GM12878 (cell line): ENCODE measurements around the gene SLC25A13. TPM values are rescaled to one million over a fixed set of nuclear protein-coding genes. Genes with fewer than 3 reads are reported as not detected.

Source experiments
- ATAC-seq: fragments of 200-7000 bp; cut with Tn5 transposase; 3 replicates; pipeline ENCODE4 v1.9.1; 2020; ENCODE audit warnings: mild to moderate bottlenecking, moderate library complexity
- BruUV-seq: library from RNA; stranded (reverse); fragments of 400-500 nt; replicated peaks from 2 replicates; lab custom pipeline; 2021; lab: Mats Ljungman, UMichigan
- CTCF ChIA-PET: fragments of 300-600 bp; sonication (Branson Sonifier 250); formaldehyde crosslinking; extraction: SDS; loops from one replicate; lab custom pipeline; 2021; ENCODE audit warnings: inconsistent platforms; lab: Yijun Ruan, JAX
- POLR2A ChIA-PET: fragments of 350-600 bp; formaldehyde crosslinking; extraction: SDS; loops from one replicate; lab custom pipeline; 2021; ENCODE audit warnings: inconsistent platforms; lab: Charles Lee
- RAD21 ChIA-PET: fragments of 300-600 bp; sonication (Branson Sonifier 250); formaldehyde crosslinking; loops from one replicate; lab custom pipeline; 2023; ENCODE audit warnings: antibody characterized with exemption; ENCODE audit not compliant: unreplicated experiment; lab: Charles Lee
- SMC1A ChIA-PET: fragments of 300-600 bp; sonication (Branson Sonifier 250); formaldehyde crosslinking; loops from one replicate; lab custom pipeline; 2023; ENCODE audit not compliant: unreplicated experiment, uncharacterized antibody; lab: Charles Lee
- DNase-seq: peaks from one replicate; pipeline ENCODE4 v3.0.0-alpha.2; 2011; ENCODE audit warnings: low read depth, low spot score
- FAIRE-seq: peaks from 3 replicates; lab custom pipeline; 2011; peaks lifted over from hg19 to GRCh38; lab: Jason Lieb, UNC
- H2AFZ ChIP-seq: 2 replicates; pipeline ENCODE4 v1.6.0; 2011; ENCODE audit warnings: low read depth, low read length, control low read depth; ENCODE audit not compliant: control insufficient read depth
- H3K27ac ChIP-seq: 2 replicates; pipeline ENCODE4 v1.5.1; 2011; ENCODE audit warnings: control low read depth; ENCODE audit not compliant: control insufficient read depth, insufficient read depth
- H3K27me3 ChIP-seq, 2 experiments: replicated peaks in 1 of 2; 2 replicates each; pipeline versions ENCODE4 v1.6.0 to v1.6.1; 2011; ENCODE audit warnings: low read length in 1 of 2; ENCODE audit not compliant: control insufficient read depth in 2 of 2, insufficient read depth in 2 of 2
- H3K36me3 ChIP-seq, 2 experiments: 2 replicates each; pipeline ENCODE4 v1.5.1; 2011; ENCODE audit warnings: low read length in 1 of 2; ENCODE audit not compliant: control insufficient read depth in 2 of 2, insufficient read depth in 2 of 2
- H3K4me1 ChIP-seq: 2 replicates; pipeline ENCODE4 v1.6.1; 2011; ENCODE audit warnings: mild to moderate bottlenecking, low read length, moderate library complexity, mixed read lengths; ENCODE audit not compliant: control insufficient read depth, insufficient read depth
- H3K4me2 ChIP-seq: 2 replicates; pipeline ENCODE4 v1.6.0; 2011; ENCODE audit warnings: control low read depth; ENCODE audit not compliant: control insufficient read depth, insufficient read depth
- H3K4me3 ChIP-seq: fragments of 200-600 bp; sonication (generic); 2 replicates; pipeline ENCODE4 v1.5.1; 2016
- H3K79me2 ChIP-seq: 2 replicates; pipeline ENCODE4 v1.6.0; 2011; ENCODE audit warnings: low read length; ENCODE audit not compliant: control insufficient read depth, insufficient read depth
- H3K9ac ChIP-seq: 2 replicates; pipeline ENCODE4 v1.8.0; 2011; ENCODE audit warnings: low read length, control low read depth, mixed read lengths; ENCODE audit not compliant: control insufficient read depth, insufficient read depth
- H3K9me3 ChIP-seq: replicated peaks from 3 replicates; pipeline ENCODE4 v1.5.1; 2011; ENCODE audit warnings: mild to moderate bottlenecking, low read length; ENCODE audit not compliant: control insufficient read depth, insufficient read depth
- H4K20me1 ChIP-seq: 2 replicates; pipeline ENCODE4 v1.6.0; 2011; ENCODE audit not compliant: control insufficient read depth, insufficient read depth
- IKZF1 ChIP-seq: fragments of 450-650 bp; conservative IDR thresholded peaks from 2 replicates; pipeline ENCODE4 v1.6.1; 2017; ENCODE audit warnings: antibody characterized with exemption, mild to moderate bottlenecking
- NFXL1 ChIP-seq: fragments of 450-650 bp; IDR thresholded peaks from 2 replicates; pipeline ENCODE4 v1.6.1; 2017; ENCODE audit warnings: antibody characterized with exemption, mild to moderate bottlenecking, borderline replicate concordance
- NR2F1 ChIP-seq: fragments of 450-650 bp; conservative IDR thresholded peaks from 2 replicates; pipeline ENCODE4 v1.6.1; 2017; ENCODE audit warnings: mild to moderate bottlenecking
- RCOR1 ChIP-seq: conservative IDR thresholded peaks from 2 replicates; pipeline ENCODE4 v1.6.1; 2012; ENCODE audit warnings: low read depth, low read length, improper control_type of control experiment
- WGBS: methylation state at CpG from one replicate; pipeline ENCODE4 v1.1.6; 2016; ENCODE audit warnings: low lambda C conversion rate; ENCODE audit not compliant: insufficient replicate concordance, insufficient coverage; ENCODE audit errors: missing lambda C conversion rate; 5-methylcytosine and 5-hydroxymethylcytosine counted together
- in situ Hi-C: fragments of 300-500 bp; cut with MboI; formaldehyde crosslinking; loops from 9 replicates; pipeline ENCODE4 v1.14.3; 2018; ENCODE audit warnings: mixed read lengths
- intact Hi-C: fragments of 100-400 bp; cut with micrococcal nuclease; formaldehyde crosslinking; loops from one replicate; pipeline ENCODE4 v1.14.2; 2022; ENCODE audit not compliant: unreplicated experiment
- polyA plus RNA-seq, 11 experiments: library from polyadenylated mRNA; depleted of rRNA in 4 of 11; unstranded in 6 of 11; stranded (reverse) in 5 of 11; fragments of >200 nt; fragmentation: Nextera tagmentation in 4 of 11; fragmentation: Illumina TruSeq in 1 of 11; extraction: Ambion mirVana in 4 of 11; extraction: Trizol in 1 of 11; gene quantifications; 1 replicate in 1 of 11; 2 replicates in 10 of 11; pipeline versions ENCODE4 v1.2.1 to v1.2.3, GENCODE V29; 2011 to 2016; ENCODE audit warnings: inconsistent platforms in 2 of 11, missing spikeins in 2 of 11, low read depth in 1 of 11
- total RNA-seq, 4 experiments: library from RNA; depleted of rRNA in 3 of 4; stranded (reverse); fragments of >200 nt in 3 of 4; fragmentation: Illumina TruSeq in 1 of 4; extraction: Trizol in 1 of 4; gene quantifications; 2 replicates each; pipeline versions ENCODE4 v1.2.1 to v1.2.3, GENCODE V29; 2013 to 2021
- TF ChIP-seq, protein P1 (sequence below): IDR thresholded peaks from 2 replicates; pipeline ENCODE4 v1.6.1; 2012; ENCODE audit warnings: improper control_type of control experiment, low read depth, low read length; ENCODE audit not compliant: insufficient replicate concordance

Gene SLC25A13
- total and polyA plus RNA-seq, 10 of the 15 experiments (the other 5 are each of a cell fraction or from before 2014, with no cell fraction given), result 7.0 to 24.7 (median 18.6) TPM

DNA sequence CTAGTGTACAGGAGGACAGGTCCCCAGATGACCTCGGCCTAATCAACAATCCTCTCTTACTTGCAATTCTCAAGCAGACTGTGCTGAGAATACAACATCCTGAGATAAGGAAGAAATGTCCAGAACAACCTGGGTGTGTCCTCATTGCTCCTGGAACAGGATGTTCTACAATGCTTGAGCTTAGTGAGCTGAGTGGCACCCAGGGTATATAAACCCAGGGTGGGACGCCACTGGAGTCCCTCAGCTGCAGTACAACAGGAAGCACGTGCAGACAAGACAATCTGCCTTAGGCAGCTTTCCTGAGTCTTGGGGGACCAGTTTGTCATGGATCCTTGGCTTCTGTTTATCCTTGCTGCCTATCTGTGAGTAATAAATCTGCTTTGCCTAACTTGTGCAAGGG lies 27.7 kb upstream of the SLC25A13 start:
- in situ Hi-C loops (no loop called here), intact Hi-C loops (no loop called here)
- Histone ChIP-seq H3K27me3 (no peaks in the 10 kb centered on the region), H3K4me1 (no peaks in the 10 kb centered on the region), H4K20me1 (no peaks in the 10 kb centered on the region), H3K9ac (no peak overlapping the region), H3K27ac (no peak overlapping the region), H3K4me3 (no peak overlapping the region), H3K4me2 (no peak overlapping the region)
- ATAC-seq (no peak), DNase-seq (no peak)
- RAD21 ChIA-PET, result no interaction called here
- CTCF ChIA-PET, result no interaction called here
- BruUV-seq, result no TSS peak
- WGBS, result 4% methylated on average over 3 of the region's 3 CpGs
- POLR2A ChIA-PET, result no interaction called here
- TF ChIP-seq, protein P1, sequence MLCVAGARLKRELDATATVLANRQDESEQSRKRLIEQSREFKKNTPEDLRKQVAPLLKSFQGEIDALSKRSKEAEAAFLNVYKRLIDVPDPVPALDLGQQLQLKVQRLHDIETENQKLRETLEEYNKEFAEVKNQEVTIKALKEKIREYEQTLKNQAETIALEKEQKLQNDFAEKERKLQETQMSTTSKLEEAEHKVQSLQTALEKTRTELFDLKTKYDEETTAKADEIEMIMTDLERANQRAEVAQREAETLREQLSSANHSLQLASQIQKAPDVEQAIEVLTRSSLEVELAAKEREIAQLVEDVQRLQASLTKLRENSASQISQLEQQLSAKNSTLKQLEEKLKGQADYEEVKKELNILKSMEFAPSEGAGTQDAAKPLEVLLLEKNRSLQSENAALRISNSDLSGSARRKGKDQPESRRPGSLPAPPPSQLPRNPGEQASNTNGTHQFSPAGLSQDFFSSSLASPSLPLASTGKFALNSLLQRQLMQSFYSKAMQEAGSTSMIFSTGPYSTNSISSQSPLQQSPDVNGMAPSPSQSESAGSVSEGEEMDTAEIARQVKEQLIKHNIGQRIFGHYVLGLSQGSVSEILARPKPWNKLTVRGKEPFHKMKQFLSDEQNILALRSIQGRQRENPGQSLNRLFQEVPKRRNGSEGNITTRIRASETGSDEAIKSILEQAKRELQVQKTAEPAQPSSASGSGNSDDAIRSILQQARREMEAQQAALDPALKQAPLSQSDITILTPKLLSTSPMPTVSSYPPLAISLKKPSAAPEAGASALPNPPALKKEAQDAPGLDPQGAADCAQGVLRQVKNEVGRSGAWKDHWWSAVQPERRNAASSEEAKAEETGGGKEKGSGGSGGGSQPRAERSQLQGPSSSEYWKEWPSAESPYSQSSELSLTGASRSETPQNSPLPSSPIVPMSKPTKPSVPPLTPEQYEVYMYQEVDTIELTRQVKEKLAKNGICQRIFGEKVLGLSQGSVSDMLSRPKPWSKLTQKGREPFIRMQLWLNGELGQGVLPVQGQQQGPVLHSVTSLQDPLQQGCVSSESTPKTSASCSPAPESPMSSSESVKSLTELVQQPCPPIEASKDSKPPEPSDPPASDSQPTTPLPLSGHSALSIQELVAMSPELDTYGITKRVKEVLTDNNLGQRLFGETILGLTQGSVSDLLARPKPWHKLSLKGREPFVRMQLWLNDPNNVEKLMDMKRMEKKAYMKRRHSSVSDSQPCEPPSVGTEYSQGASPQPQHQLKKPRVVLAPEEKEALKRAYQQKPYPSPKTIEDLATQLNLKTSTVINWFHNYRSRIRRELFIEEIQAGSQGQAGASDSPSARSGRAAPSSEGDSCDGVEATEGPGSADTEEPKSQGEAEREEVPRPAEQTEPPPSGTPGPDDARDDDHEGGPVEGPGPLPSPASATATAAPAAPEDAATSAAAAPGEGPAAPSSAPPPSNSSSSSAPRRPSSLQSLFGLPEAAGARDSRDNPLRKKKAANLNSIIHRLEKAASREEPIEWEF, result no peak
- TF ChIP-seq RCOR1 (no peak), IKZF1 (no peak), NR2F1 (no peak), NFXL1 (no peak)
- TF ChIP-seq, all 136 proteins: peak for 0
- no peak for FAIRE-seq
- Histone ChIP-seq H3K36me3 (no peaks in the 10 kb centered on the region), H3K79me2 (no peaks in the 10 kb centered on the region), H3K9me3 (no peaks in the 10 kb centered on the region), H2AFZ (no peak overlapping the region)
- SMC1A ChIA-PET, result no interaction called here
